ENCODE results near the gene ABCB8.

- no peak for TF ChIP-seq EP300 (IDR thresholded peaks at IDR 0.05)
- no peak for TF ChIP-seq CTCF (IDR thresholded peaks at IDR 0.05)
- TF ChIP-seq POLR2A (IDR thresholded peaks at IDR 0.05) = no peak
These were observed 18.8 kb upstream of the ABCB8 start for GRCh38 chr7:151009327-151010036.

Measured in tibial nerve (tissue), 4 donors.